ENCODE data around the gene EGFL8. TPM values are rescaled to one million over a fixed set of nuclear protein-coding genes. Genes with fewer than 3 reads are reported as not detected.

Gene EGFL8
- total and polyA plus RNA-seq, 4 donors, result 1.8 to 8.2 (median 1.9) TPM

DNA sequence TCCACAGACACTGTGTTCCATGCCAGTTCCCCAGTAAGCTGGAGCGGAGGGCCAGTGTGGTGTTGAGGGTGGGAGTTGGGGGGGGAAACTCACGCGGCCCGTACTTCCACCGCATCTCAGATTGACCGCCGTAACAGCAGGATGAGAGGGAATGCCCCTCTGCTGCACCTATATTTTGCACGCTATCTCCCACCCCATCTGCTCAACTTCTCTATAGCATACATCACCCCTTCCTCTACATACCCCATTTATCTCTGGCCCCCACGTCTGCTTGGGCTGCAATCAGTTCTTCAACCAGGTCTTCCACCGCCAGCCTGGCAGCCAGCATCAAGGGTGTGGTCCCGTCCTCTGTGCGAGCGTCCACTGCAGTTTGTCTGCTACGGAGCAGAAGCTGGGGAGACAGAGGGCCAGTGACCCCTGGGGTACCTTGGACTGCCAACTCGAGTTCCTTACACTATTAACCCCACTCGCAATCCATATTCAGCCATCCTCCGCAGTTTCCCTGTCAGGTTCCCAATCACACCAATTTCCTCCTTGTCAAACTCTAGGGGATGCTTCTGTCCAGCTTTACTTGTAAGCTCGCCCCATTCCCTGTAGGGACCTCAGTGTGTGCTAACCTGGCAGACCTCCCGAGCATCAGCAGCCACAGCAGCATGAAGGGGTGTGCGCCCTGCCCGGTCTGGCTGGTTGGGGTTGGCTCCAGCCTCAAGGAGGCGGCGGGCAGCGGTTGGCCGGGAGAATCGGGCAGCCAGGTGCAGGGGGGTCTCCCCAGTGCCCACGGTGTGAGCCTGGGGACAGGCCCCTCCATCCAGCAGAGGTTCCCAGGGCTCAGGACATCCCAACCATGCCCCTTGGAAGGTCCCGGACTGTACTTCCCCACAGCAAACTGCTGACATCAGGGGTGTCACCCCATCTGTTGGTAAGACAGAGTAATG lies 32.6 kb downstream of the EGFL8 start:
- Histone ChIP-seq H3K4me3 (ENCODE audit: low read depth in 1 of 3, low read length in 3 of 3) (peak overlapping the region; percentile 54 to 91 (median 63)), H3K9me3 (ENCODE audit: control insufficient read depth in 4 of 4, low read length in 3 of 4) (no peaks in the 10 kb centered on the region), H3K27me3 (ENCODE audit: control insufficient read depth in 4 of 4, insufficient read depth in 4 of 4, low read length in 3 of 4) (no peaks in the 10 kb centered on the region), H3K36me3 (ENCODE audit: control insufficient read depth in 4 of 4, insufficient read depth in 3 of 4, low read depth in 1 of 4, low read length in 3 of 4) (no peaks in the 10 kb centered on the region), H3K9ac (ENCODE audit: low read depth in 1 of 2, low read length in 2 of 2) (peak overlapping the region; percentile 44 to 98), H3K27ac (ENCODE audit: low read depth in 1 of 2, low read length in 2 of 2) (peak overlapping the region; percentile 92 to 99), H3K4me1 (ENCODE audit: control insufficient read depth in 4 of 4, insufficient read depth in 4 of 4, low read length in 3 of 4) (peaks cover 0 to 23% (median 12%) of the 10 kb centered on the region in 4 donors)
- peak; percentile 55 for DNase-seq (ENCODE audit: low spot score)
- TF ChIP-seq NR2F2 (IDR thresholded peaks at IDR 0.05), result no peak
- no peak for TF ChIP-seq YY1 (IDR thresholded peaks at IDR 0.05)
- TF ChIP-seq, protein P1, sequence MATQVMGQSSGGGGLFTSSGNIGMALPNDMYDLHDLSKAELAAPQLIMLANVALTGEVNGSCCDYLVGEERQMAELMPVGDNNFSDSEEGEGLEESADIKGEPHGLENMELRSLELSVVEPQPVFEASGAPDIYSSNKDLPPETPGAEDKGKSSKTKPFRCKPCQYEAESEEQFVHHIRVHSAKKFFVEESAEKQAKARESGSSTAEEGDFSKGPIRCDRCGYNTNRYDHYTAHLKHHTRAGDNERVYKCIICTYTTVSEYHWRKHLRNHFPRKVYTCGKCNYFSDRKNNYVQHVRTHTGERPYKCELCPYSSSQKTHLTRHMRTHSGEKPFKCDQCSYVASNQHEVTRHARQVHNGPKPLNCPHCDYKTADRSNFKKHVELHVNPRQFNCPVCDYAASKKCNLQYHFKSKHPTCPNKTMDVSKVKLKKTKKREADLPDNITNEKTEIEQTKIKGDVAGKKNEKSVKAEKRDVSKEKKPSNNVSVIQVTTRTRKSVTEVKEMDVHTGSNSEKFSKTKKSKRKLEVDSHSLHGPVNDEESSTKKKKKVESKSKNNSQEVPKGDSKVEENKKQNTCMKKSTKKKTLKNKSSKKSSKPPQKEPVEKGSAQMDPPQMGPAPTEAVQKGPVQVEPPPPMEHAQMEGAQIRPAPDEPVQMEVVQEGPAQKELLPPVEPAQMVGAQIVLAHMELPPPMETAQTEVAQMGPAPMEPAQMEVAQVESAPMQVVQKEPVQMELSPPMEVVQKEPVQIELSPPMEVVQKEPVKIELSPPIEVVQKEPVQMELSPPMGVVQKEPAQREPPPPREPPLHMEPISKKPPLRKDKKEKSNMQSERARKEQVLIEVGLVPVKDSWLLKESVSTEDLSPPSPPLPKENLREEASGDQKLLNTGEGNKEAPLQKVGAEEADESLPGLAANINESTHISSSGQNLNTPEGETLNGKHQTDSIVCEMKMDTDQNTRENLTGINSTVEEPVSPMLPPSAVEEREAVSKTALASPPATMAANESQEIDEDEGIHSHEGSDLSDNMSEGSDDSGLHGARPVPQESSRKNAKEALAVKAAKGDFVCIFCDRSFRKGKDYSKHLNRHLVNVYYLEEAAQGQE (IDR thresholded peaks at IDR 0.05), result no peak
- no peak for TF ChIP-seq GABPA (IDR thresholded peaks at IDR 0.05 in 1 of 2, conservative IDR thresholded peaks at IDR 0.05 in 1 of 2)
- TF ChIP-seq JUND (IDR thresholded peaks at IDR 0.05), result peak in 1 of 2 donors; percentile 5
- WGBS, result 46% methylated on average over 28 of the region's 28 CpGs

DNA sequence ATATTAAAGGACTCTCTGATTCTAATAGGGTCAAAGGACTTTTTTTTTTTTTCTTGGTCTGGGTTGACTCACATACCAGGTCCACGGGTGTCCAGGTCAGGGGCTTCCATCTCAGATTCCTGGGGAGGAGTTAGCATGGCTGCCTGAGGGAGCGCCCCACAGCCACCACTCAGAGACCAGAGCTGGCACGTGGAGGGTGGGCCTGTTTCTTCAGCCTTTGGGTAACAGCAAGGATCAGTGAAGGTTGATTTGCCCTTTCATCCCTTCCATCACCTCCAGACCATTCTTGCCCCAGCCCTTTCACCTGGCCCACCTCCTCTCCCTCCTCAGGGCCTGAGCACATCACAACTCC lies 33.9 kb downstream of the EGFL8 start:
- Histone ChIP-seq H3K27ac (ENCODE audit: low read depth in 1 of 2, low read length in 2 of 2) (no peak overlapping the region), H3K36me3 (ENCODE audit: control insufficient read depth in 4 of 4, insufficient read depth in 3 of 4, low read depth in 1 of 4, low read length in 3 of 4) (no peaks in the 10 kb centered on the region), H3K4me3 (ENCODE audit: low read depth in 1 of 3, low read length in 3 of 3) (no peak overlapping the region), H3K4me1 (ENCODE audit: control insufficient read depth in 4 of 4, insufficient read depth in 4 of 4, low read length in 3 of 4) (peaks cover 0 to 23% (median 12%) of the 10 kb centered on the region in 4 donors), H3K9me3 (ENCODE audit: control insufficient read depth in 4 of 4, low read length in 3 of 4) (no peaks in the 10 kb centered on the region), H3K27me3 (ENCODE audit: control insufficient read depth in 4 of 4, insufficient read depth in 4 of 4, low read length in 3 of 4) (no peaks in the 10 kb centered on the region), H3K9ac (ENCODE audit: low read depth in 1 of 2, low read length in 2 of 2) (no peak overlapping the region)
- 68% methylated on average over 3 of the region's 3 CpGs for WGBS
- DNase-seq (ENCODE audit: low spot score), result no peak
- TF ChIP-seq, protein P2, sequence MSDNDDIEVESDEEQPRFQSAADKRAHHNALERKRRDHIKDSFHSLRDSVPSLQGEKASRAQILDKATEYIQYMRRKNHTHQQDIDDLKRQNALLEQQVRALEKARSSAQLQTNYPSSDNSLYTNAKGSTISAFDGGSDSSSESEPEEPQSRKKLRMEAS (IDR thresholded peaks at IDR 0.05), result no peak
- TF ChIP-seq SP1 (IDR thresholded peaks at IDR 0.05) (no peak), FOXA1 (IDR thresholded peaks at IDR 0.05) (no peak), FOXA2 (IDR thresholded peaks at IDR 0.05) (no peak), TAF1 (conservative IDR thresholded peaks at IDR 0.05) (no peak), HNF4G (IDR thresholded peaks at IDR 0.05) (no peak), JUND (IDR thresholded peaks at IDR 0.05) (no peak), HNF4A (conservative IDR thresholded peaks at IDR 0.05) (no peak), RXRA (IDR thresholded peaks at IDR 0.05) (no peak), GABPA (IDR thresholded peaks at IDR 0.05 in 1 of 2, conservative IDR thresholded peaks at IDR 0.05 in 1 of 2) (no peak)
- TF ChIP-seq, protein P3, sequence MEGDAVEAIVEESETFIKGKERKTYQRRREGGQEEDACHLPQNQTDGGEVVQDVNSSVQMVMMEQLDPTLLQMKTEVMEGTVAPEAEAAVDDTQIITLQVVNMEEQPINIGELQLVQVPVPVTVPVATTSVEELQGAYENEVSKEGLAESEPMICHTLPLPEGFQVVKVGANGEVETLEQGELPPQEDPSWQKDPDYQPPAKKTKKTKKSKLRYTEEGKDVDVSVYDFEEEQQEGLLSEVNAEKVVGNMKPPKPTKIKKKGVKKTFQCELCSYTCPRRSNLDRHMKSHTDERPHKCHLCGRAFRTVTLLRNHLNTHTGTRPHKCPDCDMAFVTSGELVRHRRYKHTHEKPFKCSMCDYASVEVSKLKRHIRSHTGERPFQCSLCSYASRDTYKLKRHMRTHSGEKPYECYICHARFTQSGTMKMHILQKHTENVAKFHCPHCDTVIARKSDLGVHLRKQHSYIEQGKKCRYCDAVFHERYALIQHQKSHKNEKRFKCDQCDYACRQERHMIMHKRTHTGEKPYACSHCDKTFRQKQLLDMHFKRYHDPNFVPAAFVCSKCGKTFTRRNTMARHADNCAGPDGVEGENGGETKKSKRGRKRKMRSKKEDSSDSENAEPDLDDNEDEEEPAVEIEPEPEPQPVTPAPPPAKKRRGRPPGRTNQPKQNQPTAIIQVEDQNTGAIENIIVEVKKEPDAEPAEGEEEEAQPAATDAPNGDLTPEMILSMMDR (IDR thresholded peaks at IDR 0.05; ENCODE audit: low read depth, low read length, missing input control), result no peak
- TF ChIP-seq, protein P4, sequence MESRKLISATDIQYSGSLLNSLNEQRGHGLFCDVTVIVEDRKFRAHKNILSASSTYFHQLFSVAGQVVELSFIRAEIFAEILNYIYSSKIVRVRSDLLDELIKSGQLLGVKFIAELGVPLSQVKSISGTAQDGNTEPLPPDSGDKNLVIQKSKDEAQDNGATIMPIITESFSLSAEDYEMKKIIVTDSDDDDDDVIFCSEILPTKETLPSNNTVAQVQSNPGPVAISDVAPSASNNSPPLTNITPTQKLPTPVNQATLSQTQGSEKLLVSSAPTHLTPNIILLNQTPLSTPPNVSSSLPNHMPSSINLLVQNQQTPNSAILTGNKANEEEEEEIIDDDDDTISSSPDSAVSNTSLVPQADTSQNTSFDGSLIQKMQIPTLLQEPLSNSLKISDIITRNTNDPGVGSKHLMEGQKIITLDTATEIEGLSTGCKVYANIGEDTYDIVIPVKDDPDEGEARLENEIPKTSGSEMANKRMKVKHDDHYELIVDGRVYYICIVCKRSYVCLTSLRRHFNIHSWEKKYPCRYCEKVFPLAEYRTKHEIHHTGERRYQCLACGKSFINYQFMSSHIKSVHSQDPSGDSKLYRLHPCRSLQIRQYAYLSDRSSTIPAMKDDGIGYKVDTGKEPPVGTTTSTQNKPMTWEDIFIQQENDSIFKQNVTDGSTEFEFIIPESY (IDR thresholded peaks at IDR 0.05), result no peak
- TF ChIP-seq, protein P1 (IDR thresholded peaks at IDR 0.05), result no peak
